Measurements from ENCODE around the gene LPO.
A peak's percentile ranks its signal among the peaks of the same experiment; 100 is the strongest.

LPO gene

DNA sequence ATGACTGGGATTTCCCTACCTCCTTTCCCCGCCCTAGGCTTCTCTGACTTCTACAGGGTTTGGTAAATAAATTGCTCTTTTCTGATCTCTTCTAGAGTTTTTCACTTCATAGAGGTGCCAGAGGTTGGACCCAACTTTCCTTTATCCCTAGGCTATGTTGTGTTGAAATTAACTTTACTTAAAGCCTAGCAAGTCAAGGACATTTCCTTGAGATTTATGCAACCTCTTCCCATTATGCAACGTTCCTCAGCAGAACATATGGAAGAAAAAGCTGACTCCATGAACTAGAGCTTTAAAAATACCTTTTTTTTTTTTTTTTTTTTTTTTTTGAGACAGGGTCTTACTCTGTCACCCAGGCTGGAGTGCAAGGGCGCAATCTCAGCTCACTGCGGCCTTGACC lies 26.9 kb downstream of the LPO start:
- ATAC-seq (no peak), DNase-seq (no peak)
- H3K4me1 Mint-ChIP-seq = no peaks in the 10 kb centered on the region
- H3K4me3 Mint-ChIP-seq = no peak overlapping the region
- no peak overlapping the region for H3K27ac Mint-ChIP-seq
- no peaks in the 10 kb centered on the region for H3K9me3 Mint-ChIP-seq
- peaks cover 69% of the 10 kb centered on the region for H3K27me3 Mint-ChIP-seq

DNA sequence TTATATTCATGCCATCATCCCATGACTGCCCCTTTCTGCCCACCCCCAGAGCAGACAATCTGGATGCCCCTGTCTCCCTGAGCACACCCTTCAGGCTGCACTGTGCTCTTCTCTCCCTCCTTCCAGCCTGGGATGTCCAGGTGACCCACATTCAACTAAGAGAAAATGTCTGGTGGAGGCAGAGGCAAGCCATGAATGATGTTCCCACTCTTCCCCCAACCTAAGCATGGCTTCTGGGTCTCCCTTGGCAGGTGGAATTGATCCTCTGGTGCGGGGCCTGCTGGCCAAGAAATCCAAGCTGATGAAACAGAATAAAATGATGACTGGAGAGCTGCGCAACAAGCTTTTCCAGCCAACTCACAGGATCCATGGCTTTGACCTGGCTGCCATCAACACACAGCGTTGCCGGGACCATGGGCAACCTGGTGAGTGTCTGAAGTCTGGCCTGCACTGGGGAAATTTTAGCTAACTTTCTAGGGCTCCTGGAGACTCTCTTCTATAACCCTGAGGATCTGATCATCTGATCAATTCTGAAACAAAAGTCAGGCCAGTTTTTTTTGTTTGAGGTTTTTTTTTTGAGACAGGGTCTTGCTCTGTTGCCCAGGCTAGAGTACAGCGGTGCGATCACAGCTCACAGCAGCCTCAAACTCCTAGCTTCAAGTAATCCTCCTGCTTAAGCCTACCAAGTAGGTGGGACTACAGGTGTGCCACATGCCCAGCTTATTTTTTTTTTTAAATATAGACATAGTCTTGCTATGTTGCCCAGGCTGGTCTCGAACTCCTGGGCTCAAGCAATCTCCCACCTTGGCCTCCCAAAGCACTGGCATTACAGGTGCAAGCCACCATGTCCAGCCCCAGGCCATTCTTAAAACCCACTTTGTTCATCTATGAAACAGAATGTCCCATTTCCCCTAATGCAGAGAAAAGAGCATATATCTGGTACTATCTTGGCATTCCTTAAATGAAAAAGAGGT lies 27.8 kb downstream of the LPO start:
- no peak for DNase-seq
- no peak for ATAC-seq
- H3K9me3 Mint-ChIP-seq = no peaks in the 10 kb centered on the region

DNA sequence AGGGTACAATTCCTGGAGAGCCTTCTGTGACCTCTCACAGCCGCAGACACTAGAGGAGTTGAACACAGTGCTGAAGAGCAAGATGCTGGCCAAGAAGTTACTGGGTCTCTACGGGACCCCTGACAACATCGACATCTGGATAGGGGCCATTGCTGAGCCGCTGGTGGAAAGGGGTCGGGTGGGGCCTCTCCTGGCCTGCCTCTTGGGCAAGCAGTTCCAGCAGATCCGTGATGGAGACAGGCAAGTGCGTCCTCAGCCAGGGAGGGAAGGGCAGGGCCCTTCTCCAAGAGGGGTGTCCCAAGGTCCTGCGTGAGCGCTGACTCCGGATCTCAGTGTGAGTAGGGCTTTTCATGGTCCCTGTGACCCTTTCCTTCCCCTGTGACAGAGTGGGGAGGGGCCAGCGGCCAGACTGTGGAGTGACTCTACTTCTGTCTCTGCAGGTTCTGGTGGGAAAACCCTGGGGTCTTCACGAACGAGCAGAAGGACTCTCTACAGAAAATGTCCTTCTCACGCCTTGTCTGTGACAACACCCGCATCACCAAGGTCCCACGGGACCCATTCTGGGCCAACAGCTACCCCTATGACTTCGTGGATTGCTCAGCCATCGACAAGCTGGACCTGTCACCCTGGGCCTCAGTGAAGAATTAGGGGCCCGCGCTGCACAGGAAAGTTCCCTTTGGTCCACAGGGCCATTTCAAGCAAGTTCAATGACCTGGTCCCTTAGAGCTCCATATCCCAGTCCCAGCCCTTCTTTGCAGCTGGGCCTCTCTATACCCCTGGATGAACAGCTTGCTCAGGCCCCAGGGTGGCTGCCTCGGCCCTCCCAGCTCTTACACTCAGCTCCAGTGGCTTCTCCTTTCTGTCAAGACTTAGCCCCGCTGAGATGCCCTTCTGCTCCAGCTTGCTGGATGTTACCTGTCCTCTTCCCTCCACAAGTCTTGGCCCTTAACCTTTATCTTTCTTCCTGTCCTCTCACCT lies 29.3 kb downstream of the LPO start:
- H3K27ac Mint-ChIP-seq = no peak overlapping the region
- no peaks in the 10 kb centered on the region for H3K9me3 Mint-ChIP-seq
- no peak overlapping the region for H3K4me3 Mint-ChIP-seq

More for the DNA sequence above, 27.8 kb downstream of the LPO start:
- peaks cover 60% of the 10 kb centered on the region for H3K27me3 Mint-ChIP-seq
- no peak overlapping the region for H3K4me3 Mint-ChIP-seq
- no peaks in the 10 kb centered on the region for H3K4me1 Mint-ChIP-seq
- H3K27ac Mint-ChIP-seq = no peak overlapping the region

DNA sequence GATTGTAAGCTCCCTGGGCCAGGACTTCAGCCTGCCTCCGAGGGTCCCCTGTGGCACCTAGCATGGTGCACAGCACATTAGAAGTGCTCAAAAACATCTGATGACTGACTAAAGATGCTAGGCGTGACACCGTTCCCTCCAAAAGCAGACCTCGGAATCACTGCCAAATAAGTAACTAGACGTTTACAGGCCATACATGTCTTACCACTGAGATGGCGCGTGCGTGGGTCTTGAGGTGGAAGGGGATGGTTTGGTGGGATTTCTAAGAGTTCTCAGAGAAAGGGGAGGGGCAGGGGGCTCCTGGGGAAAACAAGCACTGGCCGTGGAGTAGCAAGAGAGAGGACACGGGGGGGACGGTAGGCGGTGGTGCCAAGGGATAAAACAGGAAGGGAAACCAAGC lies 29.9 kb downstream of the LPO start:
- H3K9me3 Mint-ChIP-seq = no peaks in the 10 kb centered on the region
- H3K27me3 Mint-ChIP-seq = peaks cover 39% of the 10 kb centered on the region
- H3K4me1 Mint-ChIP-seq = no peaks in the 10 kb centered on the region
- no peak for ATAC-seq
- H3K27ac Mint-ChIP-seq = no peak overlapping the region
- H3K4me3 Mint-ChIP-seq = no peak overlapping the region
- DNase-seq = no peak

More for the DNA sequence above, 29.3 kb downstream of the LPO start:
- DNase-seq = no peak
- no peaks in the 10 kb centered on the region for H3K4me1 Mint-ChIP-seq
- ATAC-seq = no peak
- H3K27me3 Mint-ChIP-seq = peaks cover 46% of the 10 kb centered on the region

DNA sequence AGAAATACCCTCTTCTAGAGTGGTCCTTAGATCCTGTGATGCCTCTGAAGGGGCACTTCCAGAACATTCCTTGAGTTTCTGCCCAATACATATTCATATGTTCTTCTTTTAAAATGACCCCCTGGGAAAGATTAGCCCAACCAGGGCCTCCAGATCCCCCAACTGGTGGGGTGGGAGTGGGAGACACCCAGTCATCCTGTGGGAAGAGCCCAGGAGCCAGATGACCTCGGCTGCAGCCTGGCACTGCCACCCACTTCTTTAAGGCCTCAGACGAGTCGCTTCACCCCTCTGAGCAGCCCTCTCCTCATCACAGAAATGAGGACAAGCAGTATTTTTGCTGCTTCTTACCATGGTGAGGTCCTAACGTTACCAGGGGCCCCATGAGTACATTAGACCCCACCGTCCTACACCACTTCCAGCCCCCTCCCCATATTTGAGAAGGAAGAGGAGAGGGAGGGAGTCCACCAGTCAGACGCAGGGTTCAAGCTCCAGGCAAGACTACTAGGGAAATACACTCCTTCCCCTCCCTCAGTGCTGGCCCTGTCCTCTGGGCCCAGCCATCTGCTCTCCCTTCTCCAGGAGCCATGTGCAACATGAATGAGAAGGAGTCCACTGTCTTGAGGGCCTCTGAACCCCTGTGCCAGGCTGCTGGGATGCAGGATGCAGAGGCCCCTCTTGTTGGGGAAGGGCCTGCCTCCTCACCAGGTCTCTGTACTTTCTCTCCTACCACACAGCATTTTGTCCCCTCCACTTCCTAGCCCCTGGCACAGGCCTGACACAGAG lies 30.6 kb downstream of the LPO start:
- DNase-seq = no peak
- H3K4me3 Mint-ChIP-seq = no peak overlapping the region
- H3K9me3 Mint-ChIP-seq = no peaks in the 10 kb centered on the region
- H3K4me1 Mint-ChIP-seq = no peaks in the 10 kb centered on the region
- no peak for ATAC-seq
- peaks cover 32% of the 10 kb centered on the region for H3K27me3 Mint-ChIP-seq
- H3K27ac Mint-ChIP-seq = no peak overlapping the region

DNA sequence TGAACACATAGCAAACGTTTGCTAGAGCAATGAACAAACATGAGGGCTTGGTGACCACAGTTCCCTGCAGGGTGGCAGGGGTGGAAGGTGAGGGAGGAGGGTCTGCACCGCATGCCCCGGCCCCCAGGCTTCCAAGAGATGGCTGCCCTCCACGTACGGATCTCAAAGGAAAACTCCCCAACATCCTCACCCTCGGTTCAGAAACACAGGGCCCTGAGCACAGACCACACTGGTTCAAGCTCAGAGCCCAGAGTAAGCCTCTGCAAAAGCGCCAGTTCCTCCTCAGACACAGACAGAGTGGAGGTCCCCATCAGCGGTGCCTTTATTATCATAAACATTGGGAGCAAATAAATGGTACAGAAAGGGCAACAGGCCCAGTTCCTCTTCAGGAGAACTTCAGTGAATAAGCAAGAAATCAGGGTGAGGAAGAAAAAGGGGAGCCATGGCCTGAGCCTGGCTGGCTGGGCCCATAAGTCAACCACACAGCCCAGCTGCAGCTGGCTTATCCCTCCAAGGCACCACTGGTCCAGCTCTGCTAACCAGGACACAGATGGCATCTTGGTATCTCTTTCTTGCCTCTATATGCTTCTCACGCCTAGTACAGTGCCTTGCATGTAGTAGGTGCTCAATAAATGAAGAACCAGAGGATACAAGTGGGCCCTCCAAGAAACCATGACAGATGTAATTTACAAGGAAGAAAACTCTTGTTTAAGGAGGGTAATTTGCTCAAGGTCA lies 31.3 kb downstream of the LPO start:
- no peak for DNase-seq
- Mint-ChIP-seq H3K4me1 (no peaks in the 10 kb centered on the region), H3K27me3 (peaks cover 25% of the 10 kb centered on the region), H3K27ac (no peak overlapping the region), H3K9me3 (no peaks in the 10 kb centered on the region), H3K4me3 (no peak overlapping the region)
- no peak for ATAC-seq

DNA sequence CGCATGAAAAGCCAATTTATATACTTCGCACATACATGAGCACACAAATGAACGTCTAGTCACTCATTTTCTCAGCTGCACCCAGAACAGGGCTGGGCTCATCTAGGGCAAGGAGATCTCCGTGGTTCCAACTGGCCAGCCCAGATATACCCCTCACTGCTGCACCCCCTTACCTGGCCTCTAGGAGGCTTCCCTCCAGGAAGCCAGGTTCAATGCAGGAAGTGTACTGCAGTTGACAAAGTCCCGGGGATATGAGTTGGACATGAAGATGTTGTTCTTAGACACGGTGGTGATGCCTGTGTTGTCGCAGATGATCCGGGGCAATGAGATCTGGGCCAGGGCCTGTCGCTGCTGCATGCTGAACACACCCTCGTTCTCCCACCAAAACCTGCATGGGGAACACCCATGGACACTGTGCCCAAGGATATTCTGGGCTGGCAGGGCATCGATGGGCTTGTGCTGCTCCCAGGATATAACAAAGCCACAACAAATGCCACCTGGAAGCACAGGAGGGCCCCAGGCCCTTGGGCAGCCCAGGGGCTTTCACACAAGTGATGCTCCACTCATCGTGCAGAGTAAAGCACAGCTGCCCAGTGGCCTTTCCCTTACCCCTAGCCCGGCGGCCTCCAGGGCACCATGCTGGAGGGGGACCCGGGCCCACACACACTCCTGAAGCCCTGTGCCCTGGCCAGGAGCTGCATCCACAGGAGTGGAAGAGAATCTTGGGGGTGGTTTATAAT lies 32.3 kb downstream of the LPO start:
- ATAC-seq = no peak
- no peak for DNase-seq
- H3K4me1 Mint-ChIP-seq = no peaks in the 10 kb centered on the region
- H3K27me3 Mint-ChIP-seq = peaks cover 17% of the 10 kb centered on the region
- no peak overlapping the region for H3K4me3 Mint-ChIP-seq
- no peaks in the 10 kb centered on the region for H3K9me3 Mint-ChIP-seq
- no peak overlapping the region for H3K27ac Mint-ChIP-seq

DNA sequence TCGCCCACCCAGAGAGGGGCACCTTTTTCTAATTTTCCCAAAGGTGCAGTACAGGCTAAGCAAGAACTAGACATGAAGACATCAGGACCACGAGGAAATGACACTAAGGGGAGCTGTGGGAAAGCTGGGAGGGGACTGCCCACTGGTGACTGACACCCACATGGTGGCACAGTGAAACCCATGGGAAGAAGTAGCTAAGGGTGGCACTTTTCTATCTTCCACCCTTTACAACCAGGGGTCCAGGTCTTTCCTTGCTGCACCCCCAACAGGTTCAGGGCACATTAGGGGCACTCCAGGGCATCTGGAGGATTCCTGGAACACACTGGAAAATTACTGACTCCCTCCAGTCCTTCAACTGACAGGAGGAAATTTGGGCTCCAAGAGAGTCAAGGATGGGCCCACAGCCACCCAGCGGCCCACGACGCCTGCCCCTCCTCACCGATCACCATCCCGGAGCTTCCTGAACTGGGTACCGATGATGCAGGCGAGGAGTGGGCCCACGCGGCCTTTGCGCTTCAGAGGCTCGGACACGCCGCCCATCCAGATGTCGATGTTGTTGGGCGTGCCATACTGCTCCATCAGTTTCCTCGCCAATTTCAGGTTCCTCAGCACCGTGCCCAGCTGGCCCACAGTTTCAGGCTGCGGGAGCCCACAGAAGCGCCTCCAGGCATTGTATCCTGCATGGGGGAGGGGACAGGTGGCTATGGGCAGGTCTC lies 33.0 kb downstream of the LPO start:
- Mint-ChIP-seq H3K27me3 (peaks cover 9% of the 10 kb centered on the region), H3K4me3 (no peak overlapping the region), H3K9me3 (no peaks in the 10 kb centered on the region), H3K27ac (no peak overlapping the region), H3K4me1 (no peaks in the 10 kb centered on the region)
- DNase-seq (no peak), ATAC-seq (no peak)

DNA sequence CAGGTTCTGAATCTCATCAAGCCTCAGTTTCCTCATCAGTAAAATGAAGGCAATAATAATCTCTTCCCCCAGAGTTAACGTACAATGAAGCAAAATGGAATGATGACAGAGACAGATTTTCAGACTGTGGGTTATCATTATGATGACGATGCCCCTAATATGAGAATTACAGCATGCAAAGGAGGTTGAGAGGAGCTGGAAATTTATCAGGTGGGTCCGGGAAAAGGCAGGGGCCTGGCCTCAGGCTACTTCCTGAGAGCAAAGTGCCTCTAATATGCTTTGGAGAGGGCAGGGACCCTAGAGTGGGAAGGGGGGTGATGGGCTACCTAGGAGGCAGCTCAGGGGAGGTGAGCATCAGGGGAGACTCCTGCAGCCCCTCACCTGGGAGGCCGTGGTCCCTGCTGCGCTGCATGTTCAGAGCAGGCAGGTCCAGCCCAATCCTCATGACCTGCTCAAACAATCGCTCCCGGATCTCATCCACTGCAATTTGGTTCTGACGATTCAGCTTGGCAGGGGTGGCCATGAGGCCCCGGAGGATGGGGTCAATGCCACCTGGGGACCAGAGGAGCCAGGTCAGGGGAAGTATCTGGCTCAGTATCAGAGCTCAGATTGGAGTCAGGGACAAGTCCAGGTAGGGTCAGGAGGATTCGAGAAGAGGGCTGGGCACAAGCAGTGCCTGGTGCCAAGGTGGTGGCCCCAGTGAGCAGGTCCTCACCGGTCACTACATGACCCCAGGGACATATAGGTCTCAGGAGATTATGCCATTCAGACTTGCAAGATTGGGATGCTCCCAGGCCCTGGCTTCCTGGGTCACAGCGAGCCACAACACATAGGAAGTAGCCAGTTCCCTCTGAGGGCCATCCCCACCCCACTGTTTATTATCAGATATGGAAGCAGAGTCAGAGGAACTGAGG lies 34.2 kb downstream of the LPO start:
- DNase-seq = no peak
- no peak for ATAC-seq
- Mint-ChIP-seq H3K27me3 (peaks cover 2% of the 10 kb centered on the region), H3K4me1 (no peaks in the 10 kb centered on the region), H3K9me3 (no peaks in the 10 kb centered on the region), H3K27ac (peak overlapping the region in 1 of 2 donors; percentile 29), H3K4me3 (no peak overlapping the region)

DNA sequence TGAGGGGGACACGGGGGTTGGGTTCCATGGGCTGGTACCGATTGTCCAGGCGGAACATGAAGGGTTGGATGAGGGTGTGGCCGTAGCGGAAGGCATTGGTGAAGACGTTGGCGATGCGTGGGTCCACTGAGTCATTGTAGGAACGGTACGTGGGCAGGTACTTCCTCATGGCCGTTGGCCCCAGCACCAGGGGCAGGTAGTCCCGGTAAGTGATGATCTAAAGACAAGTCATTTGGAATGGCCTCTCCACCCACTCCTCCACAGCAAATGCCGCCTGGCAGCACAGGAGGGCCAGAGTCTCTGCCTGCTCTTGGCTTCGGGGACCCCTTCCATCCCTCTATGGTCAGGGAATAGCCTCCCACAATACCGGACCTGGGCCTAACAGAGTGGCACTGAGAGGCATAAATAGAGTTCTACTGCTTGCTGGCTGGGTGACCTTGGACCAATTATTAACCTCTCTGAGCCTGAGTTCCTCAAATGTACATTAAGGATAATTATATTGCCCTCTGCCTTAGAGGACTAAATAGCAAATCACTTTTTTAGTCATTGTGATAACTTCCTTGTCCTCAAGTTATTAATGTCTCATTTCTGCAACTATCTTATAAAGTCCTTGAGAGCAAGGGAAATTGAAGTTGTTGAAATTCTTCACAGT lies 35.2 kb downstream of the LPO start:
- Mint-ChIP-seq H3K4me3 (no peak overlapping the region), H3K9me3 (no peaks in the 10 kb centered on the region), H3K27me3 (peaks cover 11% of the 10 kb centered on the region), H3K27ac (no peak overlapping the region), H3K4me1 (no peaks in the 10 kb centered on the region)
- DNase-seq (no peak), ATAC-seq (no peak)

DNA sequence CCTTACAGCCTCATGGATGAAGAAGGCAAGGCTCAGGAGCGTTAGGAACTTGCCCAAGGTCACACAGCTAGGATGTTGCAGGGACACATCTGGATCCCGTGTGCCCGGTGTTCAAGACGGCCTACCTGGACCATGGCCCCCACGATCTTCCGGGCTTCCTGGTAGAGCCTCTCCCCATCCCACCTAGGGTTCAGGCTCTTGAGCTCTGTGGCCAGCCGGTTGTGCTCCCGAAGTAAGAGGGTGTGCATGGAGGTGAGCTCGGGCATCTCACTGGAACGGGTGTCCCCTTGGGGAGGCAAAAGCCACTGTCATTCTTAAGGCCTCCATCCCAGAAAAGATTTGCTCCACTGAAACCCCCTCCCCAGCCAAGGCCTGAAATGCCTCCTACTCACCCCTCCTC lies 37.0 kb downstream of the LPO start:
- Mint-ChIP-seq H3K4me1 (peaks cover 8% of the 10 kb centered on the region), H3K27ac (no peak overlapping the region), H3K4me3 (no peak overlapping the region), H3K27me3 (peaks cover 30% of the 10 kb centered on the region), H3K9me3 (no peaks in the 10 kb centered on the region)
- no peak for ATAC-seq
- no peak for DNase-seq

DNA sequence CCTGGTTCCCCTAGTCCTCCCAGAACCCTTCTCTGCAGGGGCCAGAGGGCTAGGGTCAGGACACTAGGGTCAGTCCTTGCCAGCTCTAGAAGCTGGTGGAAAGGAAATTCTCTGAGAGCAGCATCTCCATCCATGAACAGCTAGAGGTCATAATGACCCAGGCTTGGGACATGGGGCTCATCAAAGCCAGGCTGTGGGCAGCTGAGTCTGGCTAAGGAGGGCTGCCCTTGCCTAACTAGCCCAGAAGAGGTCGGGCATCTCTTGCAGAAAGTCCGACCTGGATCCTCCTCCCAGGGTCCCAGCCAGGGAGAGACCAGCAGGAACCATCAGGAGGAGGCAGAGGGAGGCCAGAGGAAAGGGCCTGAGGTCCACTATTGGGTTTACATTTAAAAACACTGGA lies 38.0 kb downstream of the LPO start:
- H3K9me3 Mint-ChIP-seq = no peaks in the 10 kb centered on the region
- H3K4me1 Mint-ChIP-seq = peaks cover 8% of the 10 kb centered on the region
- DNase-seq = no peak
- no peak for ATAC-seq
- H3K27me3 Mint-ChIP-seq = peaks cover 36% of the 10 kb centered on the region
- H3K27ac Mint-ChIP-seq = no peak overlapping the region
- H3K4me3 Mint-ChIP-seq = no peak overlapping the region

Measured in stimulated activated naive CD8-positive, alpha-beta T cell treated with anti-CD3 and anti-CD28 coated beads, Interleukin-15, amount 100 ng/mL, for 72 hours (primary cell).